VCaP (cell line): ENCODE results near the gene C19orf25.

ENCODE experiments used
- H3K27ac ChIP-seq: fragments of 450-650 bp; 2 replicates; pipeline ENCODE4 v1.5.1; 2017
- TF ChIP-seq, protein P1 (sequence below): fragments of 450-650 bp; conservative IDR thresholded peaks from 2 replicates; pipeline ENCODE4 v1.5.1; 2017; ENCODE audit warnings: mild to moderate bottlenecking, moderate library complexity

Gene C19orf25

DNA sequence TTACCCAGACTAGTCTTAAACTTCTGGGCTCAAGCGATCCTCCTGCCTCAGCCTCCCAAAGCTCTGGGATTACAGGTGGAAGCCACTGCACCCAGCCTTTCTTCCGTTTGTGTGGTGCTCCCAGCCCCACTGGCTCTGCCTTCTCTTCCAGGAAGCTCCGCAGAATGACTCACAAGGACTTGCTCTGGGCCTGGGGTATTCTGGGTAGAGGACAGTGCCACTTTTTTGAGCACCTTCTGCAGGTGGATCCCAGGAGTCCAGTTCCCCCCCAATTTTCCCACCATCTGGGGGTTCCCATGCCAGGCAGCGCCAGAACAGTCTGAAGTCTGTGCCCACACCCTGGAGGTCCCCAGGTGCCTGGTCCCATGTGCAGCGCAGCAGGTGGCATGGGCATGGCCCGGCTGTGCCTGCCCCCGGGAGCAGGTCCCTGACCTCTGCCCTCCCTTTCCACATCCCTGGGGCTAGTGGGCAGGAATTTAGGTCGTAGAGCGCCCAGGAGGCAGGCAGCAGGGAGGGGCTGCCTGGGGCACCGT, 13.5 kb upstream of the C19orf25 start:
- TF ChIP-seq, protein P1, sequence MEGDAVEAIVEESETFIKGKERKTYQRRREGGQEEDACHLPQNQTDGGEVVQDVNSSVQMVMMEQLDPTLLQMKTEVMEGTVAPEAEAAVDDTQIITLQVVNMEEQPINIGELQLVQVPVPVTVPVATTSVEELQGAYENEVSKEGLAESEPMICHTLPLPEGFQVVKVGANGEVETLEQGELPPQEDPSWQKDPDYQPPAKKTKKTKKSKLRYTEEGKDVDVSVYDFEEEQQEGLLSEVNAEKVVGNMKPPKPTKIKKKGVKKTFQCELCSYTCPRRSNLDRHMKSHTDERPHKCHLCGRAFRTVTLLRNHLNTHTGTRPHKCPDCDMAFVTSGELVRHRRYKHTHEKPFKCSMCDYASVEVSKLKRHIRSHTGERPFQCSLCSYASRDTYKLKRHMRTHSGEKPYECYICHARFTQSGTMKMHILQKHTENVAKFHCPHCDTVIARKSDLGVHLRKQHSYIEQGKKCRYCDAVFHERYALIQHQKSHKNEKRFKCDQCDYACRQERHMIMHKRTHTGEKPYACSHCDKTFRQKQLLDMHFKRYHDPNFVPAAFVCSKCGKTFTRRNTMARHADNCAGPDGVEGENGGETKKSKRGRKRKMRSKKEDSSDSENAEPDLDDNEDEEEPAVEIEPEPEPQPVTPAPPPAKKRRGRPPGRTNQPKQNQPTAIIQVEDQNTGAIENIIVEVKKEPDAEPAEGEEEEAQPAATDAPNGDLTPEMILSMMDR = no peak
- H3K27ac ChIP-seq = no peak overlapping the region

DNA sequence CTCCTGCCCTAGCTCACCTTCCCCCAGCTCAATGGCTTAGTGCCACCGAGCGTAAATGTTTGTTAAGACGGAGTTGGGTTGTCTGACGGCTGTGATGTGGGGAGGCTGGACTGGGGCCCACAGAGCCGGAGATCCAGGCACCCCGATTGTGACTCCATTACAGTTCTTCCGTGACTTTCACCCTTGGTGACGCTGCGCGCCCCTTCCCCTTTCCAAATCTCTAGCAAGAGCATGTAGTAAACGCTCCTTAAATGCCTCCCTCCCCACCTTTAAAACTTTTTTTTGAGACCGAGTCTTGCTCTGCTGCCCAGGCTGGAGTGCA, 12.8 kb upstream of the C19orf25 start:
- peak overlapping the region; percentile 44; the same call in 1 of the 2 replicates for H3K27ac ChIP-seq
- TF ChIP-seq, protein P1 = no peak

DNA sequence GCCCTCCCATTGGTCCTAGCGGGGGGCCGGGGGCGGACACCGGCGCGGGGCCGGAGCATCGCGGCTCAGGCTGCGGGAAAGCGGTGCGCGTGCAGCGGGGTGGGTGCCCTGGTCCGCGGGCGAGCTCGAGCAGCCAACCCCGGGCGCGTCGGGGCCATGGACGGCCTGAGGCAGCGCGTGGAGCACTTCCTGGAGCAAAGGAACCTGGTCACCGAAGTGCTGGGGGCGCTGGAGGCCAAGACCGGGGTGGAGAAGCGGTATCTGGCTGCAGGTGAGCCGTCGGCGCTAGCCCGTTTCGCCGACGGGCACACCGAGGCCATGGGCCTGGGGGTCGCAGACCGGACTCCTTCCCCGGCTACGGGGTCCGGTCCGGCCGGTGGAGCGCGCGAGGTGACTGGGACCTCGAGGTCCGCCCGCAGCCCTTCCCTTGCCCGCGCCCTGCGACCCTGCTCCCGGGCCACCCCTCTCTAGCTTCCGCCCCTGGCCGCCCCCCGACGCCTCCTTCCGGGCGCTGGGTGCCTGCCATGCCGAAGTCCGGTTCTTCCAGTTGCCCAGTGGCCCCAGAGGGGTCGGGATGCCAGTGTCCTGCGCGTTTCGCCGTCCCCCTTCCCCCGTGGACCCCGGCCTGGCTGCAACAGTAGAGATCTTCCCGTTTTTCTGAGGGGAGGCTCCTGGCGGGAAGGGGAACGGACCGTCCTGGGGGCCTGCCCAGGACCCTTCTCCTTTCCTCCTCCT, 12.3 kb upstream of the C19orf25 start, which contains the start of gene REEP6:
Gene REEP6, plus strand, starts transcription at position 68 of the 735 bp plus-strand sequence. Its CDS starts 89 bp downstream, at position 157.
- TF ChIP-seq, protein P1 = no peak
- peak within 1 kb of the TSS; percentile 75 for H3K27ac ChIP-seq

DNA sequence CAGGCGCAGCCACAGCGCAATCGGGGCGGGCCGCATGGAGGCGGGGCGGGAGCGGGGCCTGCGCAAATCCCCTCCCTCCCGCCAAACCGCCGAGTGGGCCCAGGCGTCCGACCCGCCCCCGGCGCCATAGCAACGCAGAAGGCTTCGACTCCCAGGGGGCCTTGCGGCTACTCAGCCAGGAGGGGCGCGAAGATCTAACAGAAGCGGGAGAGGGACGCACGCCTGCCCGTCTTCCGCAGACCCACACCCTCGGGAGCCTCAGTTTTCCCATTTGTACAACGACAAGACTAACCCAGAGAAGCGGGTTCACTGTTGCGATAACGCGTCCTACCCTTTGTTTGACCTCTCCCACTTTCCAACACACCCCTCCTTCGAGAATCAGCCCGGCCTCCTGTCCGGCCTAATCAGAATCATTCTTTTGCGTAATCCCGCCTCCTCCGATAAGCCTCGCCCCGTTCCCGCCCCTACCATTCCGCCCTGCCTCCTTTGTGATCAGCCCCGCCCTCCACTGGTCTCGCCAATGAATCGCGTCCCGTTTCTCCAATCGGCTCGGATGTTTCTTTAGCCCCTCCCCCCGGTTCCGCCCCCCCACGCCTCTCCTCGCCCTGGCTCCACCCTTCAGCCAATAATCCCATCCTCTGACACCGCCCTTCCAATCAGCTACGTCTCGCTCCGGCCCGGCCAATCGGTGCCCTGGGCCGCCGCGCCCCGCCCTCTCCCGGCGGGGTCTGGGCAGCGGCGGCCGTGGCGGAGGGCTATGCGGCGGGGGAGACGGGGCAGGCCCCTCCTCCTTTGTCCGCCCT, 11.5 kb upstream of the C19orf25 start, which contains the start of gene PCSK4:
Gene PCSK4, minus strand, starts transcription at position 40 of the 803 bp plus-strand sequence. Its CDS starts 4 bp downstream, at position 36.
- H3K27ac ChIP-seq = peak within 1 kb of the TSS; percentile 75
- TF ChIP-seq, protein P1 = no peak

DNA sequence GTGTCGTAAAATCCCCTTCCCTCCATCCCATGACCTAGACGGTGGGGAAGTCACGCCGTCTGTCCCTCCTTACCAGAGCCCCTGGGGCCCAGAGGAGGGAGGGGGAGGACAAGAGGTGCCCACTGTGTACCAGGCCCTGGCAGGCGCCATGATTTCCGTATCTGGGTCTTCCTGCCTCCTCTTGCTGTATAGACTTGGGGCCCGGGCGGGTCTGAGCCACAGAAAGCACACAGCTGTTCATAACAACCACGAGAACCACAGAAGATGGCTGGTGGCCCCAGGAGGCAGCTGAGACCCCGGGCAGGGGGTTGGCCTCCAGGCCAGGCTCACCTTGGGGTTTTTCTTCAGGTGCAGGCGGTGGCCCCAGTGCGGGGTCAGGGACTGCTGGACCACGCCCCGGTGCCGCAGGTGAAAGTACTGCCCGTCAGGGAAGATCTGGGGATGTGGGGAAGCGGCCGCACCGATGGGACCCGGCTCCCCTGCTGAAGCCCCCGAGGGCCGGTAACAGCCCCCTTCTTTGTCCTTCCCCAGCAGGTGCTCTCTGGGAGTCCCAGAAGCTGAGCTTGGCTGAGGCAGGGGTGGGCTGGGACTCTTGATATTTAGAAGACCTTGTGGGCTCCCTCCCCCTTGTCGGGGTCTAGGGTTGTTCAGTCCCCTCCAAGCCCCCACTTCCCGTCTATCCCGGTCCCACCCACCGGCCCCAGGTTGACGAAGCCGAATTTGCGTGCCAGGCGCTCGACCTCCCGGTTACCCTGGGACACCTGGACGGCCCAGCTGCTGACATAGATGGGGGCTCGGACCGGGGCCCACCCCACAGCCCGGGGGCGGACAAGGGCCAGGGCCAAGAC, 10.7 kb upstream of the C19orf25 start:
- TF ChIP-seq, protein P1 = no peak
- H3K27ac ChIP-seq = peak overlapping the region; percentile 75

DNA sequence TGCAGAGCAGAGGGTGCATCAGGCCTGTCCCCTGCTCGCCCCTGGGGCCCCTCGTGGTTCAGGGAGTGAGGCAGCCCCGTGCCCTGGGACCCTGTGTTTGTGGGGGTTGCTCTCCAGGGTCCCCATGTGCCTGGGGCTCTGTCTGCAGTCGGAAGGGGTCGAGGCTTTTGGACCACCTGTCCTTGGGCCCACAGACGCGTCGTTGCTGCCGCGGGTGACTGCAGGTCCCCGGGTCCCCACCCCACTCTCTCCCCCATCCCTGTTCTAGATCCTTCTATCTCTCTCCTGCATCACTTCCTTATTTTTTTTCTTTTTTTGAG, 9.2 kb upstream of the C19orf25 start:
- TF ChIP-seq, protein P1 = no peak
- no peak overlapping the region for H3K27ac ChIP-seq
